ENCODE measurements around the gene CATSPERD. TPM values are rescaled to one million over a fixed set of nuclear protein-coding genes. Genes with fewer than 3 reads are reported as not detected.

Gene CATSPERD
- total RNA-seq, 1 experiment from 2014 or later: not detected

DNA sequence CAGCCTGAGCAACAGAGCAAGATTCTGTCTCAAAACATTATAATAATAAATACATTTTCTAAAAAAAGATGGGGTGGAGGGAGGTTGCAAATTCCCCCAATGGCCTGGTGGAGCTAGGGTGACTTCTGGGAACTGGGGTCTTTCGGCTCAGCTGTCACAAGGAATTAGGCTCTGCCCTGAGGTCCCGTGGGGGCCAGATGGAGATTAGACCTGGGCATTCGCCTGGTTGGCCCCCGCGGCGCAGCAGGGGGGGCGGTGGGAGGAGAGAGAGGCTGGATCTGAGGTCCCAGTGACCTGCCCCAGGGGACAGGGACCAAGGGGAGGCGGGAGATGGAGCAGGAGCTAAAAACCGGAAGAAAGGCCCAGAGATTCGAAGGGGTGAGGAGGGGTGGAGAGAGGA lies 104.3 kb downstream of the CATSPERD start:
- Mint-ChIP-seq H3K27ac (ENCODE audit: unreplicated experiment) (no peak overlapping the region), H3K4me1 (ENCODE audit: low read depth, unreplicated experiment) (peaks cover 9% of the 10 kb centered on the region), H3K4me3 (ENCODE audit: low read depth, unreplicated experiment) (no peak overlapping the region), H3K36me3 (ENCODE audit: insufficient read depth, unreplicated experiment) (peaks cover 17% of the 10 kb centered on the region), H3K27me3 (ENCODE audit: unreplicated experiment) (no peaks in the 10 kb centered on the region), H3K9me3 (ENCODE audit: low read depth, unreplicated experiment) (no peaks in the 10 kb centered on the region)
- TF ChIP-seq, protein P1, sequence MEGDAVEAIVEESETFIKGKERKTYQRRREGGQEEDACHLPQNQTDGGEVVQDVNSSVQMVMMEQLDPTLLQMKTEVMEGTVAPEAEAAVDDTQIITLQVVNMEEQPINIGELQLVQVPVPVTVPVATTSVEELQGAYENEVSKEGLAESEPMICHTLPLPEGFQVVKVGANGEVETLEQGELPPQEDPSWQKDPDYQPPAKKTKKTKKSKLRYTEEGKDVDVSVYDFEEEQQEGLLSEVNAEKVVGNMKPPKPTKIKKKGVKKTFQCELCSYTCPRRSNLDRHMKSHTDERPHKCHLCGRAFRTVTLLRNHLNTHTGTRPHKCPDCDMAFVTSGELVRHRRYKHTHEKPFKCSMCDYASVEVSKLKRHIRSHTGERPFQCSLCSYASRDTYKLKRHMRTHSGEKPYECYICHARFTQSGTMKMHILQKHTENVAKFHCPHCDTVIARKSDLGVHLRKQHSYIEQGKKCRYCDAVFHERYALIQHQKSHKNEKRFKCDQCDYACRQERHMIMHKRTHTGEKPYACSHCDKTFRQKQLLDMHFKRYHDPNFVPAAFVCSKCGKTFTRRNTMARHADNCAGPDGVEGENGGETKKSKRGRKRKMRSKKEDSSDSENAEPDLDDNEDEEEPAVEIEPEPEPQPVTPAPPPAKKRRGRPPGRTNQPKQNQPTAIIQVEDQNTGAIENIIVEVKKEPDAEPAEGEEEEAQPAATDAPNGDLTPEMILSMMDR (IDR thresholded peaks at IDR 0.05; ENCODE audit: unreplicated experiment): no peak
- BruUV-seq (replicated peaks): no TSS peak
- intact Hi-C loops (cut with micrococcal nuclease; ENCODE audit: unreplicated experiment): no loop called here
- no peak for DNase-seq
- CTCF ChIA-PET: no interaction called here

DNA sequence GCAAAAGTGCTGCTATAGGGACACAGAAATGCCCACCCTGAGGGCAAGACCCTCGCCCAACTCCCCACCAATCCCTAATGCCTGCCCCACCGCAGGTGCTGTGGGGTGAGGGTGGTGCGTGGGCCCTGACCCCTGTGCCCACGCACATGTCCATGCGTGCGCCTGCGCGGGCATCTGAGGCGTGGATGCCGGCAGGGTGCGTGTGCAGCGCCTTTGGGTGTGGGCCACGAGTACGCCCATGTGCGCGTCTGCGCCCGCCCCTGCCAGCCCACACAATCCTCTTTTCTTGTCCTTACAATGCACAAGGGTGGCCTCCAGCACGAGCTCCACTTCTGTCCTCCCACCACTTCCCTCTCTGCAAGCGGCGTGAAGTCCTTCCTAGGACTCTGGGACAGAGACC lies 104.7 kb downstream of the CATSPERD start:
- DNase-seq: no peak
- BruUV-seq (replicated peaks): no TSS peak
- no peak overlapping the region for H3K4me3 Mint-ChIP-seq (ENCODE audit: low read depth, unreplicated experiment)
- no peaks in the 10 kb centered on the region for H3K9me3 Mint-ChIP-seq (ENCODE audit: low read depth, unreplicated experiment)
- intact Hi-C loops (cut with micrococcal nuclease; ENCODE audit: unreplicated experiment): no loop called here
- CTCF ChIA-PET: no interaction called here
- no peaks in the 10 kb centered on the region for H3K27me3 Mint-ChIP-seq (ENCODE audit: unreplicated experiment)
- TF ChIP-seq, protein P1 (IDR thresholded peaks at IDR 0.05; ENCODE audit: unreplicated experiment): no peak
- H3K4me1 Mint-ChIP-seq (ENCODE audit: low read depth, unreplicated experiment): peaks cover 9% of the 10 kb centered on the region
- no peak overlapping the region for H3K27ac Mint-ChIP-seq (ENCODE audit: unreplicated experiment)
- H3K36me3 Mint-ChIP-seq (ENCODE audit: insufficient read depth, unreplicated experiment): peaks cover 17% of the 10 kb centered on the region

DNA sequence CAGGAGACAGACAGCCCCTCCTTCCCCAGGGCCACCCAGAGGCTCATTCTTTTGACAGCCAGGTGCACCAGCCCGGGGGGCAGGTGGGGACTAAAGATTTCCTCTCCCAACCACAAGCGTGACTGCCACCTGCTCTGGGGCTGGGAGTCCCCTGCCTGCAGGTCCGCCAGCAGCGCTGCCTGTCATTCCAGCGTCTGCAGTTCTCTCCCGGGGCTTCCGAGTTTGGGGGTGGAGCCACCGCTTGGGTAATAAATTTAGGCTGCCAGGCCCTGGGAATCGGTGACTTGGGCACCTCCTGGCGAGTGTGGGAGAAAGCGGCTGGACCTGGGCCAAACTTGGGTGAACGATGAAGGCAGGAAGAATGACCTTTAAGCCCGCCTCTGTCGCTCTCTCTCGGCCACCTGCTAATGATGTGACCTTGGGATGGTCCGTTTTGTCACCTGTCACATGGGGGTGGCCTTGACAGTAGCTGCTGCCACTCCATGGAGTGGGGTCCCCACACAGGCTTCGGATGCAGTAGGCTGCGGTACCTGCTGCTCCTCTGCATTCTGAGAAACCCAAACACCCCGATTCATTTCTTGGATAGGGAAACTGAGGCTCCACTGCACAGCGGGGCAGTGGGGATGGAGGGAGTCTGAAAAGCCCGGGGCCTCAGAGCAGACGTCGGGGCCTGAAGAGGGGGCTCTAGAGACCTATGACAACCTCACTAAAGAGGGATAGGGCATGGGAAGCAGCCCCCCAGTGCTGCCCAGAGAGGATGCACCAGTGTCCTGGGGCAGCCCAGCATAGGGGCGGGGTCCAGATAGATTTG lies 106.3 kb downstream of the CATSPERD start:
- H3K27me3 Mint-ChIP-seq (ENCODE audit: unreplicated experiment): no peaks in the 10 kb centered on the region
- H3K9me3 Mint-ChIP-seq (ENCODE audit: low read depth, unreplicated experiment): no peaks in the 10 kb centered on the region
- no TSS peak for BruUV-seq (replicated peaks)
- peaks cover 9% of the 10 kb centered on the region for H3K4me1 Mint-ChIP-seq (ENCODE audit: low read depth, unreplicated experiment)
- H3K4me3 Mint-ChIP-seq (ENCODE audit: low read depth, unreplicated experiment): peak overlapping the region; percentile 14
- TF ChIP-seq, protein P1 (IDR thresholded peaks at IDR 0.05; ENCODE audit: unreplicated experiment): no peak
- peaks cover 12% of the 10 kb centered on the region for H3K36me3 Mint-ChIP-seq (ENCODE audit: insufficient read depth, unreplicated experiment)
- no peak overlapping the region for H3K27ac Mint-ChIP-seq (ENCODE audit: unreplicated experiment)
- peak; percentile 58 for DNase-seq
- CTCF ChIA-PET: no interaction called here
- intact Hi-C loops (cut with micrococcal nuclease; ENCODE audit: unreplicated experiment): no loop called here

DNA sequence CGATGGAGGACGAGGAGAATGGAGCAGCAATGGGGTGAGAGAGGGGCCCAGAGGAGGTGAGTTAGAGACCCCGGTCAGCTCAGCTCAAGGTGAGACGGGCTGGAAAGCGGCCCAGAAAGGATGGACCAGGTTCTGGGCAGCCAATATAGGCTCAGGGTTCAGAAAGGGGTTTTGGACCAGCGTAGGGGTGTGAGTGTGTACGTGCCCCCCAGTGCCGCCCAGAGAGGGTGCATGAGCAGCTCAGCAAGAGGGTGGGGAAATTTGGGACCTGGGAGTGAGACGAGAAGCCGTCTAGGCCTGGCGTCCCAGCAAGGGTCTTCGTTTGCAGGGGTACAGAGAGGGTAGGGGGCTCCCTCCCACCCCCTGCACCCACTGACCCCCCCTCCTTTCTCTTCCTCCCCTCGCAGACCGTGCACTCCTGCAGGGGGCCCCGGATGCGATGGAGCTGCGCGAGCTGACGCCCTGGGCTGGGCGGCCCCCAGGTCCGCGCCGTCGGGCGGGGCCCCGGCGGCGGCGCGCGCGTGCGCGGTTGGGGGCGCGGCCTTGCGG lies 107.0 kb downstream of the CATSPERD start:
- no peak for DNase-seq
- Mint-ChIP-seq H3K4me3 (ENCODE audit: low read depth, unreplicated experiment) (peak overlapping the region; percentile 72), H3K27ac (ENCODE audit: unreplicated experiment) (no peak overlapping the region), H3K27me3 (ENCODE audit: unreplicated experiment) (no peaks in the 10 kb centered on the region), H3K36me3 (ENCODE audit: insufficient read depth, unreplicated experiment) (peaks cover 12% of the 10 kb centered on the region), H3K4me1 (ENCODE audit: low read depth, unreplicated experiment) (peaks cover 8% of the 10 kb centered on the region), H3K9me3 (ENCODE audit: low read depth, unreplicated experiment) (no peaks in the 10 kb centered on the region)
- no TSS peak for BruUV-seq (replicated peaks)
- TF ChIP-seq, protein P1 (IDR thresholded peaks at IDR 0.05; ENCODE audit: unreplicated experiment): no peak
- intact Hi-C loops (cut with micrococcal nuclease; ENCODE audit: unreplicated experiment): no loop called here
- CTCF ChIA-PET: interaction anchor here (0.6 to 1.3 kb wide), 2 partner anchors 23 to 160 kb away, joined by 3 to 7 read pairs; no protein-coding TSS in a partner anchor

Data from Calu3 (cell line).